ENCODE results near the gene SDHB. TPM values are rescaled to one million over a fixed set of nuclear protein-coding genes. Genes with fewer than 3 reads are reported as not detected.
A peak's percentile ranks its signal among the peaks of the same experiment; 100 is the strongest.

SDHB gene
- polyA plus RNA-seq, 1 experiment, result 232 TPM

- Histone ChIP-seq H3K27ac (ENCODE audit: low read depth, low read length) (no peak overlapping the region), H3K4me3 (ENCODE audit: low read depth, low read length) (no peak overlapping the region), H3K9me3 (ENCODE audit: control insufficient read depth, insufficient read depth, low read length) (no peaks in the 10 kb centered on the region), H3K27me3 (ENCODE audit: control insufficient read depth, insufficient read depth, low read length) (no peaks in the 10 kb centered on the region)
- TF ChIP-seq CTCF (IDR thresholded peaks at IDR 0.05; ENCODE audit: low read depth, low read length), result no peak
- ChIA-PET CTCF (interaction anchor here (1.9 to 2.0 kb wide), 2 partner anchors 13 to 82 kb away, joined by 7 to 14 read pairs; no protein-coding TSS in a partner anchor), POLR2A (interaction anchor here (0.5 to 0.6 kb wide), 2 partner anchors 18 to 102 kb away, joined by 4 to 5 read pairs; no protein-coding TSS in a partner anchor)
- DNase-seq (ENCODE audit: low read depth, low spot score), result no peak
These were observed 20.4 kb downstream of the SDHB start for GRCh38 chr1:17033481-17033880.

- POLR2A ChIA-PET, result no interaction called here
- TF ChIP-seq CTCF (IDR thresholded peaks at IDR 0.05; ENCODE audit: low read depth, low read length), result no peak
- Histone ChIP-seq H3K4me3 (ENCODE audit: low read depth, low read length) (no peak overlapping the region), H3K27me3 (ENCODE audit: control insufficient read depth, insufficient read depth, low read length) (no peaks in the 10 kb centered on the region), H3K27ac (ENCODE audit: low read depth, low read length) (peak overlapping the region; percentile 24), H3K9me3 (ENCODE audit: control insufficient read depth, insufficient read depth, low read length) (no peaks in the 10 kb centered on the region)
- no peak for DNase-seq (ENCODE audit: low read depth, low spot score)
- CTCF ChIA-PET, result interaction anchor here (1.9 to 2.0 kb wide), 2 partner anchors 13 to 81 kb away, joined by 7 to 14 read pairs; no protein-coding TSS in a partner anchor
These were observed 21.1 kb downstream of the SDHB start for GRCh38 chr1:17032741-17033140.

- ChIA-PET POLR2A (no interaction called here), CTCF (interaction anchor here (2.6 kb wide), 1 partner anchor 14 kb away, joined by 7 read pairs; no protein-coding TSS in a partner anchor)
- Histone ChIP-seq H3K9me3 (ENCODE audit: control insufficient read depth, insufficient read depth, low read length) (no peaks in the 10 kb centered on the region), H3K4me3 (ENCODE audit: low read depth, low read length) (no peak overlapping the region), H3K27me3 (ENCODE audit: control insufficient read depth, insufficient read depth, low read length) (no peaks in the 10 kb centered on the region), H3K27ac (ENCODE audit: low read depth, low read length) (no peak overlapping the region)
- DNase-seq (ENCODE audit: low read depth, low spot score), result no peak
- no peak for TF ChIP-seq CTCF (IDR thresholded peaks at IDR 0.05; ENCODE audit: low read depth, low read length)
These were observed 22.4 kb downstream of the SDHB start for GRCh38 chr1:17031436-17031835.

- CTCF ChIA-PET, result interaction anchor here (1.2 to 2.6 kb wide), 2 partner anchors 16 to 79 kb away, joined by 4 to 7 read pairs; no protein-coding TSS in a partner anchor
- Histone ChIP-seq H3K27me3 (ENCODE audit: control insufficient read depth, insufficient read depth, low read length) (no peaks in the 10 kb centered on the region), H3K4me3 (ENCODE audit: low read depth, low read length) (no peak overlapping the region), H3K9me3 (ENCODE audit: control insufficient read depth, insufficient read depth, low read length) (no peaks in the 10 kb centered on the region), H3K27ac (ENCODE audit: low read depth, low read length) (no peak overlapping the region)
- POLR2A ChIA-PET, result no interaction called here
- no peak for DNase-seq (ENCODE audit: low read depth, low spot score)
- no peak for TF ChIP-seq CTCF (IDR thresholded peaks at IDR 0.05; ENCODE audit: low read depth, low read length)
These were observed 23.6 kb downstream of the SDHB start for GRCh38 chr1:17030206-17030605.

GRCh38 chr1:17028662-17029188 is 25.1 kb downstream of the SDHB start:
- H3K27me3 ChIP-seq (ENCODE audit: control insufficient read depth, insufficient read depth, low read length), result no peaks in the 10 kb centered on the region
- no peak overlapping the region for H3K4me3 ChIP-seq (ENCODE audit: low read depth, low read length)
- CTCF ChIA-PET, result interaction anchor here (0.6 to 0.7 kb wide), 3 partner anchors 16 to 1072 kb away, joined by 3 read pairs; no protein-coding TSS in a partner anchor
- DNase-seq (ENCODE audit: low read depth, low spot score), result no peak
- H3K27ac ChIP-seq (ENCODE audit: low read depth, low read length), result no peak overlapping the region
- no peak for TF ChIP-seq CTCF (IDR thresholded peaks at IDR 0.05; ENCODE audit: low read depth, low read length)
- no peaks in the 10 kb centered on the region for H3K9me3 ChIP-seq (ENCODE audit: control insufficient read depth, insufficient read depth, low read length)
- POLR2A ChIA-PET, result no interaction called here

All from AG04450 (cell line).